Cardiac septum (tissue), 1 donor: Measurements from ENCODE around the gene LTB4R2. TPM values are rescaled to one million over a fixed set of nuclear protein-coding genes. Genes with fewer than 3 reads are reported as not detected.

Source experiments
- DNase-seq: peaks from one replicate; pipeline ENCODE4 v3.0.0-alpha.2; 2020; ENCODE audit warnings: low spot score
- intact Hi-C: fragments of 100-400 bp; cut with DNase I; formaldehyde crosslinking; loops from one replicate; pipeline ENCODE4 v1.14.0; 2022
- total RNA-seq: library from RNA; stranded (reverse); fragmentation: NEBNext Ultra II Directional; extraction: Animal tissue kit (Norgen Biotek cat#: 25700); gene quantifications from one replicate; pipeline ENCODE4 v1.2.1, GENCODE V29; 2021
- donor health status: DM: no; HTN: no; CAD: no.

The LTB4R2 gene
- total RNA-seq, 1 donor from 2014 or later: 2.2 TPM

GRCh38 chr14:24356208-24356607, 46.3 kb downstream of the LTB4R2 start:
- DNase-seq: no peak
- intact Hi-C loops: no loop called here

- intact Hi-C loops: no loop called here
- no peak for DNase-seq
Measured at GRCh38 chr14:24360281-24360680, 50.3 kb downstream of the LTB4R2 start.

- intact Hi-C loops: no loop called here
- DNase-seq: no peak
Measured at GRCh38 chr14:24361326-24361725, 51.4 kb downstream of the LTB4R2 start.

Other genes starting within 250 kb of the LTB4R2 start
- gene CPNE6, start 238.6 kb upstream of the LTB4R2 start, total RNA-seq: 1.4 TPM
- gene PCK2, start 215.8 kb upstream of the LTB4R2 start, total RNA-seq: 2.2 TPM
- gene DCAF11, start 195.4 kb upstream of the LTB4R2 start, total RNA-seq: 54.1 TPM
- gene NRL, start 195.2 kb upstream of the LTB4R2 start, total RNA-seq: 2.4 TPM
- gene FITM1, start 179.5 kb upstream of the LTB4R2 start, total RNA-seq: 112 TPM
- 61.3 TPM for gene PSME1, start 173.9 kb upstream of the LTB4R2 start, total RNA-seq
- gene EMC9, start 168.5 kb upstream of the LTB4R2 start, total RNA-seq: 14.6 TPM
- 49.7 TPM for gene PSME2, start 163.5 kb upstream of the LTB4R2 start, total RNA-seq
- gene RNF31, start 162.6 kb upstream of the LTB4R2 start, total RNA-seq: 31.3 TPM
- 44.8 TPM for gene IRF9, start 148.9 kb upstream of the LTB4R2 start, total RNA-seq
- gene REC8, start 138.1 kb upstream of the LTB4R2 start, total RNA-seq: 5.7 TPM
- 15.7 TPM for gene IPO4, start 121.3 kb upstream of the LTB4R2 start, total RNA-seq
- gene TM9SF1, start 114.7 kb upstream of the LTB4R2 start, total RNA-seq: 19.1 TPM
- gene TSSK4, start 104.4 kb upstream of the LTB4R2 start, total RNA-seq: not detected
- gene CHMP4A, start 96.7 kb upstream of the LTB4R2 start, total RNA-seq: 30.0 TPM
- gene MDP1, start 94.1 kb upstream of the LTB4R2 start, total RNA-seq: 16.7 TPM
- 167 TPM for gene NEDD8, start 77.8 kb upstream of the LTB4R2 start, total RNA-seq
- gene GMPR2, start 77.2 kb upstream of the LTB4R2 start, total RNA-seq: 33.2 TPM
- 42.3 TPM for gene TINF2, start 67.5 kb upstream of the LTB4R2 start, total RNA-seq
- gene TGM1, start 47.0 kb upstream of the LTB4R2 start, total RNA-seq: 0.48 TPM
- 13.3 TPM for gene RABGGTA, start 38.5 kb upstream of the LTB4R2 start, total RNA-seq
- gene DHRS1, start 10.4 kb upstream of the LTB4R2 start, total RNA-seq: 8.5 TPM
- gene NOP9, start 10.3 kb upstream of the LTB4R2 start, total RNA-seq: 28.3 TPM
- 2.4 TPM for gene CIDEB, start 2.2 kb upstream of the LTB4R2 start, total RNA-seq
- gene LTB4R, start 1.4 kb downstream of the LTB4R2 start, total RNA-seq: 1.8 TPM
- 71.9 TPM for gene ADCY4, start 24.9 kb downstream of the LTB4R2 start, total RNA-seq
- gene RIPK3, start 29.9 kb downstream of the LTB4R2 start, total RNA-seq: 3.5 TPM
- gene NFATC4, start 58.0 kb downstream of the LTB4R2 start, total RNA-seq: 13.3 TPM
- gene NYNRIN, start 88.9 kb downstream of the LTB4R2 start, total RNA-seq: 5.0 TPM
- 1.2 TPM for gene CBLN3, start 119.5 kb downstream of the LTB4R2 start, total RNA-seq
- gene KHNYN, start 119.8 kb downstream of the LTB4R2 start, total RNA-seq: 23.5 TPM
- 58.5 TPM for gene SDR39U1, start 132.6 kb downstream of the LTB4R2 start, total RNA-seq
- gene CMA1, start 198.1 kb downstream of the LTB4R2 start, total RNA-seq: 0.46 TPM